ENCODE results near the gene BSN.

Gene BSN, protein sequence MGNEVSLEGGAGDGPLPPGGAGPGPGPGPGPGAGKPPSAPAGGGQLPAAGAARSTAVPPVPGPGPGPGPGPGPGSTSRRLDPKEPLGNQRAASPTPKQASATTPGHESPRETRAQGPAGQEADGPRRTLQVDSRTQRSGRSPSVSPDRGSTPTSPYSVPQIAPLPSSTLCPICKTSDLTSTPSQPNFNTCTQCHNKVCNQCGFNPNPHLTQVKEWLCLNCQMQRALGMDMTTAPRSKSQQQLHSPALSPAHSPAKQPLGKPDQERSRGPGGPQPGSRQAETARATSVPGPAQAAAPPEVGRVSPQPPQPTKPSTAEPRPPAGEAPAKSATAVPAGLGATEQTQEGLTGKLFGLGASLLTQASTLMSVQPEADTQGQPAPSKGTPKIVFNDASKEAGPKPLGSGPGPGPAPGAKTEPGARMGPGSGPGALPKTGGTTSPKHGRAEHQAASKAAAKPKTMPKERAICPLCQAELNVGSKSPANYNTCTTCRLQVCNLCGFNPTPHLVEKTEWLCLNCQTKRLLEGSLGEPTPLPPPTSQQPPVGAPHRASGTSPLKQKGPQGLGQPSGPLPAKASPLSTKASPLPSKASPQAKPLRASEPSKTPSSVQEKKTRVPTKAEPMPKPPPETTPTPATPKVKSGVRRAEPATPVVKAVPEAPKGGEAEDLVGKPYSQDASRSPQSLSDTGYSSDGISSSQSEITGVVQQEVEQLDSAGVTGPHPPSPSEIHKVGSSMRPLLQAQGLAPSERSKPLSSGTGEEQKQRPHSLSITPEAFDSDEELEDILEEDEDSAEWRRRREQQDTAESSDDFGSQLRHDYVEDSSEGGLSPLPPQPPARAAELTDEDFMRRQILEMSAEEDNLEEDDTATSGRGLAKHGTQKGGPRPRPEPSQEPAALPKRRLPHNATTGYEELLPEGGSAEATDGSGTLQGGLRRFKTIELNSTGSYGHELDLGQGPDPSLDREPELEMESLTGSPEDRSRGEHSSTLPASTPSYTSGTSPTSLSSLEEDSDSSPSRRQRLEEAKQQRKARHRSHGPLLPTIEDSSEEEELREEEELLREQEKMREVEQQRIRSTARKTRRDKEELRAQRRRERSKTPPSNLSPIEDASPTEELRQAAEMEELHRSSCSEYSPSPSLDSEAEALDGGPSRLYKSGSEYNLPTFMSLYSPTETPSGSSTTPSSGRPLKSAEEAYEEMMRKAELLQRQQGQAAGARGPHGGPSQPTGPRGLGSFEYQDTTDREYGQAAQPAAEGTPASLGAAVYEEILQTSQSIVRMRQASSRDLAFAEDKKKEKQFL (N-terminal part only)

GRCh38 chr3:49553692-49554632 is at the start of gene BSN:
BSN (plus strand) TSS chr3:49554477; CDS start chr3:49554603, 126 bp downstream.
- peak; percentile 87 to 88 for DNase-seq (ENCODE audit: low read depth in 2 of 2)

- no peak for DNase-seq (ENCODE audit: low read depth in 2 of 2)
These were observed 47.4 kb upstream of the BSN start for GRCh38 chr3:49506906-49507305.

GRCh38 chr3:49509028-49509561 is 45.2 kb upstream of the BSN start:
- no peak for DNase-seq (ENCODE audit: low read depth in 2 of 2)

DNA sequence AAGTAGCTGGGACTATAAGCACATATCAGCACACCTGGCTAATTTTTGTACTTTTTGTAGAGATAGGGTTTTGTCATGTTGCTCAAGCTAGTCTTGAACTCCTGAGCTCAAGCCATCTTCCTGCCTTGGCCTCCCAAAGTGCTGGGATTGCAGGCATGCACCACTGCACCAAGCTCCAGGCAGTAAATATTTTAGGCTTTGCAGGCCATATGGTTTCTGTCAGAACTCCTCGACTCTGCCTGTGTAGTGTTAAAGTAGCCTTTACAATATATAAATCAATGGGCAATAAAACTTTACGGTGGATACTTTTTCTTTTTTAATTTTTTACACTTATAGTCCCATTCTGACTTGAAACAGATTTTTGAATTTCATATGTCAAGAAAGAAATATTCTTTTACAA is 42.6 kb upstream of the BSN start:
- DNase-seq (ENCODE audit: low read depth in 2 of 2): no peak

DNA sequence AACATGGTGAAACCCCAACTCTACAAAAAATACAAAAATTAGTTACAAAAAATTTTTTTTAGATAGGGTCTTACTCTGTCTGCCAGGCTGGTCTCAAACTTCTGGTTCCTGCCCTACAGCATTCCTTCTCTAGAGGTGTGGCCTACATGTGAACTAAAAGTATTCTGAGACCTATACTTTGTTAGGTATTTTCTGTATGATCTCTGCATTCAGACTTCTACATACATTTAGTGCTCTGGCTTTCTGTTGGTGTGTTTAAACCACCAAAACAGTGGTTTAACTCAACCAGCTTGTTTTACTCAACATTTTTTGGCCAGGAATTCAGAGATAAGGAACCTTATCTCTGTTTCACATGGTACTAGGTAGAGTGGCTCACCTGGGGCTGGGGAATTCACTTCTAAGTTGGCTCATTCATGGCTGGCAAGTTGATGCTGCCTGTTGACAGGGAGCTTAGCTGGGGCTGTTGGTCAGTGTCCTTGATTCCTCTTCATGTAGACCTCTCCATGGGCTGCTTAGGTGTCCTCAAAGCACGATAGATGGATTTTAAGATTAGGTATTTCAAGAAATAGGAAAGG is 41.4 kb upstream of the BSN start:
- DNase-seq (ENCODE audit: low read depth in 2 of 2): no peak

- DNase-seq (ENCODE audit: low read depth in 2 of 2): no peak
These were observed 40.7 kb upstream of the BSN start for GRCh38 chr3:49513494-49514124.

DNA sequence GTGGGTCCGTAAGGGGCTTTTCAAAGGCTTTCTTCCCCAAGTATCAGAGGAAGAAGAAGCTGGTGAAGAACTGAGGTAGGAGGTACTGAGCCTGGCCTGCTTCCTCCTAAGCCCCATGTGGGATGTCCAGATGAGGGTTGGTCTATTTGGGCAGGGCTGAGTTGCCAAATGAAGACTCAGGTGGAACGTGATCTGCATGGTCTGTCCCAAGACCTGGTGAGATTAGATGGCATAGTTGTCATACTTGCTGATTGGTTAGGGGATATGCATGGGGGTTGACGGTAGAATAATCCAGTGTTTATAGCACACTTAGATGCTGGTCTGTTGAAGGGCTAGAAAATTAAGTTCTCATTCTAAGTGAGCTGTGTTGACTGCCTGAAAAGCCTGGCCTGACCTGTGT is 36.3 kb upstream of the BSN start:
- DNase-seq (ENCODE audit: low read depth in 2 of 2): no peak

- no peak for DNase-seq (ENCODE audit: low read depth in 2 of 2)
These were observed 35.8 kb upstream of the BSN start for GRCh38 chr3:49518441-49518840.

DNA sequence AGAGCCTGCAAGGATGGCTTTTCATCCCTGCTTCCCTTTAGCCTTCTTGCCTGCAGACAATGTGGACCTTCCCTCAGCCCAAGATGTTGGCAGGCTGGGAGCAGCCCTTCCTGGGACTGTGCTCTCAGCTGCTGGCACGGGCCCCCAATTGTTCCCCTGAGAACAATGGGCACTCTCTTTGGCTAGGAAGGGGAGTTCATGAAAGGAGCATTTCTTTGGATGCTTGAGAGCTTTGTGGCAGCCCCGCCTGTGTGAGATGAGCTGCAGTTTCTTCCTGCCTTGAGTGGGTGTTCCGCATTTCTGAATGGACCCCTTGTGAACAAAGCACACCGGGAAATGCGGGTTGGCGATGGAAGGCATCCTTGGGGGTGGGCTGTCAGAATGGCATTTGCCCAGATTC is 35.0 kb upstream of the BSN start:
- no peak for DNase-seq (ENCODE audit: low read depth in 2 of 2)

DNA sequence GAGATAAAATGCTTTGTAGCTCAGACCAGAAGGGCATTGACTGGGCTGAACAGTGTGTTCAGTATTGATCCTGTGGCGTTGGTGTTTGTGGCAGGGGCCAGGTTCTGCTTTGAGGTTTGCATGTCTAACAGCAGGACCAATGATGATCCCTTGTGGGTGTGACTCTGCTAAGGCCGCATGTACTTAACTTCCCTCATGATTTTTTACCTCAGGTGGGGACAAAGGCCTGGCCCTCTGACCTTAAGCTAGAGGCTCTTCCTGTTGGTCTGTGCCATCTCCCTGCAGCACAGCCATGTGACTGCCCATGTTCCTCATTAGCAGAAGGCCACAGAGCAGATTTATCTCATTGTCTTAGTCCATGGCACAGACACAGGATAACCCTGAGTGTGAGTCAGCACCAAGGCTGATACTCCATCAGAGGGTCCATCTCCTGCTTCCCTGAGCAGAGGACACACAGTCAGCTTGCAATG is 34.3 kb upstream of the BSN start:
- no peak for DNase-seq (ENCODE audit: low read depth in 2 of 2)

DNA sequence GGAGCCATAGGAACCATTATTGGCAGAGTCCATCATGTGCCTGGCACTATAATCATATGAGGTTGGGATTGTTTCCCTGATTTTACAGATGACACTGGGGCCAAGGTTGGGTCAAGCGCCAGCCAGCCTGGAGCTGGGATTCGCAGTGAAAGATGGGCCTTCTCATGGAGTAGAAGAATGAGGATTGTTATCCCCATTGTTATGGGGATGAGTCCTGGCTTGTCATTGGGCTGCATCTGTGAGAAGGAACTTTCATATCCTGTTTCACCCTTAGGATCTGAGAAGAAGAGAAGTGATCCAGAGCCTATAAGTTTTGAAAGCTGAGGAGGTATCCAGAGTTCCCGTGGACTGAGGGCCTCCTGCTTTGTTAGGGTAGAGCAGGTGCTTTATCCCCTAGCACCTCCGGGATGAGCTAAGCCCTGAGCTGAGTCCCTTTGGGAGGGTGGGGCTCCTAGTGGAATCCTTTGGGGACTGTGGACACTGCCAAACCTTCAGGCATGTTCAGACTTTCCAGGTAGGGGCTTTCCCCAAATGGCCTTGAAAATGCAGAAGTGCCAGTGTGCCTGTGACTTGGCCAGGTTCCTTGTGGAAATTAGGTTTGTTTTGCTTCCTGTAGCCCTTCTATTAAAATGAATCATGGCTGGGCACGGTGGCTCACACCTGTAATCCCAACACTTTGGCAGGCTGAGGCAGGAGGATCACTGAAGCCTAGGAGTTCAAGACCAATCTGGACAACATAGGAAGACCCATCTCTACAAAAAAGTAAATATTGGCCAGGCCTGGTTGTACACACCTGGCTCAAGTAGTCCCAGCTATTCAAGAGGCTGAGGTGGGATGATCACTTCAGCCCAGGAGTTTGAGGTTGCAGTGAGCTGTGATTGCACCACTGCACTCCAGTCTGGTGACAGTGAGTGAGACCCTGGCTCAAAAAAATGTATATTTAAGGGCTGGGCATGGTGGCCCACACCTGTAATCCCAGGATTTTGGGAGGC is 30.2 kb upstream of the BSN start:
- DNase-seq (ENCODE audit: low read depth in 2 of 2): no peak

DNA sequence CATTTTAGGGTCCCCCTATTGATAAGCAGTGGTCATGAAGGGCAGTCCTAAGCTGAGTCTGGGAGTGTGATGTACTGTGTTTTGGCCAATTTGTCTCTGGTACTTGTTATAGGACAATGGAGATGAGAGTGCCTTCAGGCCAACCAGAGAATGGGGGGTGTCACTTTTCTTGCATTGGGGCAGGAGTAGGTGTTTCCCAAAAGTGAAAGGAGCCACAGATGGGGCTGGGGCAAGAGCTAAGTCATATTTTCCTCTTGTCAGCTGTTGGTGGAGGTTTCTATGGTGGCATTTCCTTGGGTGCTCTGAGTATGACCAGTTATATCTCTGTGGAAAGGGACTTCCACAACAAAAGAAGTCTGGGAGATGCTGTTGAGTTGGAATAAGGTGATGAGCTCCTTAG is 24.7 kb upstream of the BSN start:
- DNase-seq (ENCODE audit: low read depth in 2 of 2): no peak

DNA sequence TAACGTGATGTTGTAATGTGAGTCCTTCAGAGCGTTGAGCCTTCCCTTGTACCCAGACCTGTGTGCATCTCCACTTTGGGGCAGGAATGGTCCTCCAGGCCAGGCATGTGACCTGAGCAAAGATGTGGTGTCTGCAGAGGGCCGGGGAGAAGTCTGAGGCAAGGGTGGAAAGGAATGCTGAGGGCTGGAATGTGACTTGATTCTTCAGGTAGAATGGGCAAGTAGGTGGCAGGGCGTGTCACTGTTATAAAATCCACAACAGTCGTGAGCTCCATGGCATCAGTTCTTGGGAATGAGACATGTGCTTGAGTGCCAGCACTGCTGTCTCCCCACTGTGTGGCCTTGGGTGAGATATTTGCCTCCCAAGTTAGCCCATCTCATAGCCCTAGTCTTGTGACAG is 24.0 kb upstream of the BSN start:
- DNase-seq (ENCODE audit: low read depth in 2 of 2): no peak

- no peak for DNase-seq (ENCODE audit: low read depth in 2 of 2)
These were observed 23.6 kb upstream of the BSN start for GRCh38 chr3:49530701-49531100.

DNA sequence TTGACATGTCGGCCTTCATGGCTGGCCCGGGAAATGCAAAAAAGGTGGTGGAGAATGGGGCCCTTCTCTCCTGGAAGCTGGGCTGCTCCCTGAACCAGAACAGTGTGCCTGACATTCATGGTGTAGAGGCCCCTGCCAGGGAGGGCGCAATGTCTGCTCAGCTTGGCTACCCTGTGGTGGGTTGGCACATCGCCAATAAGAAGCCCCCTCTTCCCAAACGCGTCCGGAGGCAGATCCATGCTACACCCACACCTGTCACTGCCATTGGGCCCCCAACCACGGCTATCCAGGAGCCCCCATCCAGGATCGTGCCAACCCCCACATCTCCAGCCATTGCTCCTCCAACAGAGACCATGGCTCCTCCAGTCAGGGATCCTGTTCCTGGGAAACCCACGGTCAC is 23.1 kb upstream of the BSN start:
- no peak for DNase-seq (ENCODE audit: low read depth in 2 of 2)

DNA sequence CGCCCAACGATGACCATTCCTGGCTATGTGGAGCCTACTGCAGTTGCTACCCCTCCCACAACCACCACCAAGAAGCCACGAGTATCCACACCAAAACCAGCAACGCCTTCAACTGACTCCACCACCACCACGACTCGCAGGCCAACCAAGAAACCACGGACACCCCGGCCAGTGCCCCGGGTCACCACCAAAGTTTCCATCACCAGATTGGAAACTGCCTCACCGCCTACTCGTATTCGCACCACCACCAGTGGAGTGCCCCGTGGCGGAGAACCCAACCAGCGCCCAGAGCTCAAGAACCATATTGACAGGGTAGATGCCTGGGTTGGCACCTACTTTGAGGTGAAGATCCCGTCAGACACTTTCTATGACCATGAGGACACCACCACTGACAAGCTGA is 22.6 kb upstream of the BSN start:
- DNase-seq (ENCODE audit: low read depth in 2 of 2): no peak

DNA sequence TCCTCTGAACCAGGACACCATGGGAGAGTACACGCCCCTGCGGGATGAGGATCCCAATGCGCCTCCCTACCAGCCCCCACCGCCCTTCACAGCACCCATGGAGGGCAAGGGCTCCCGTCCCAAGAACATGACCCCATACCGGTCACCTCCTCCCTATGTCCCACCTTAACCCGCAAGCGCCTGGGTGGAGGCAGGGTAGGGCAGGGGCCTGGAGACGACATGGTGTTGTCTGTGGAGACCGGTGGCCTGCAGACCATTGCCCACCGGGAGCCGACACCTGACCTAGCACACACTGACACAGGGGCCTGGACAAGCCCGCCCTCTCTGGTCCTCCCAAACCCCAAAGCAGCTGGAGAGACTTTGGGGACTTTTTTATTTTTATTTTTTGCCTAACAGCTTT is 21.2 kb upstream of the BSN start:
- DNase-seq (ENCODE audit: low read depth in 2 of 2): no peak

DNA sequence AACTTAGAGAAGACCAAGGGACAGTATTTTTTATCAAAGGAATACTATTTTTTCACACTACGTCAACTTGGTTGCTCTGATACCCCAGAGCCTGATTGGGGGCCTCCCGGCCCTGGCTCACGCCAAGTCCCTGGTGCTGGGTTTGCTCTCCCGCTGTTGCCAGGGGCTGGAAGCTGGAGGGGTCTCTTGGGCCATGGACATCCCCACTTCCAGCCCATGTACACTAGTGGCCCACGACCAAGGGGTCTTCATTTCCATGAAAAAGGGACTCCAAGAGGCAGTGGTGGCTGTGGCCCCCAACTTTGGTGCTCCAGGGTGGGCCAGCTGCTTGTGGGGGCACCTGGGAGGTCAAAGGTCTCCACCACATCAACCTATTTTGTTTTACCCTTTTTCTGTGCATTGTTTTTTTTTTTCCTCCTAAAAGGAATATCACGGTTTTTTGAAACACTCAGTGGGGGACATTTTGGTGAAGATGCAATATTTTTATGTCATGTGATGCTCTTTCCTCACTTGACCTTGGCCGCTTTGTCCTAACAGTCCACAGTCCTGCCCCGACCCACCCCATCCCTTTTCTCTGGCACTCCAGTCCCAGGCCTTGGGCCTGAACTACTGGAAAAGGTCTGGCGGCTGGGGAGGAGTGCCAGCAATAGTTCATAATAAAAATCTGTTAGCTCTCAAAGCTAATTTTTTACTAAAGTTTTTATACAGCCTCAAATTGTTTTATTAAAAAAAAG is 20.3 kb upstream of the BSN start:
- no peak for DNase-seq (ENCODE audit: low read depth in 2 of 2)

Measured in stimulated activated CD8-positive, alpha-beta memory T cell treated with anti-CD3 and anti-CD28 coated beads, Interleukin-2, amount 100 ng/mL, for 48 hours (primary cell).